ENCODE measurements around the gene CPAMD8.

The CPAMD8 gene

GRCh38 chr19:16896146-16897028 is 130.2 kb downstream of the CPAMD8 start:
- ATAC-seq (peak; percentile 8), DNase-seq (no peak)
- H3K4me3 Mint-ChIP-seq: peak overlapping the region; percentile 36
- no peaks in the 10 kb centered on the region for H3K36me3 Mint-ChIP-seq (ENCODE audit: low read depth)
- no peak overlapping the region for H3K27ac Mint-ChIP-seq
- H3K4me1 Mint-ChIP-seq: peaks cover 20% of the 10 kb centered on the region
- no peaks in the 10 kb centered on the region for H3K9me3 Mint-ChIP-seq
- peaks cover 17% of the 10 kb centered on the region for H3K27me3 Mint-ChIP-seq

- no peaks in the 10 kb centered on the region for H3K36me3 Mint-ChIP-seq (ENCODE audit: low read depth)
- no peaks in the 10 kb centered on the region for H3K9me3 Mint-ChIP-seq
- peaks cover 20% of the 10 kb centered on the region for H3K4me1 Mint-ChIP-seq
- H3K27me3 Mint-ChIP-seq: peaks cover 17% of the 10 kb centered on the region
- ATAC-seq (no peak), DNase-seq (no peak)
- no peak overlapping the region for H3K4me3 Mint-ChIP-seq
- H3K27ac Mint-ChIP-seq: no peak overlapping the region
Observed at GRCh38 chr19:16895467-16896145, 131.0 kb downstream of the CPAMD8 start.

- Mint-ChIP-seq H3K36me3 (ENCODE audit: low read depth) (no peaks in the 10 kb centered on the region), H3K9me3 (no peaks in the 10 kb centered on the region), H3K4me1 (peaks cover 19% of the 10 kb centered on the region), H3K27me3 (peaks cover 17% of the 10 kb centered on the region), H3K4me3 (no peak overlapping the region), H3K27ac (no peak overlapping the region)
- ATAC-seq: no peak
- DNase-seq: no peak
Observed at GRCh38 chr19:16894080-16894479, 132.5 kb downstream of the CPAMD8 start.

GRCh38 chr19:16893686-16893989 is 133.0 kb downstream of the CPAMD8 start:
- H3K27me3 Mint-ChIP-seq: peaks cover 14% of the 10 kb centered on the region
- no peak overlapping the region for H3K4me3 Mint-ChIP-seq
- H3K27ac Mint-ChIP-seq: no peak overlapping the region
- ATAC-seq (no peak), DNase-seq (no peak)
- peaks cover 21% of the 10 kb centered on the region for H3K4me1 Mint-ChIP-seq
- H3K9me3 Mint-ChIP-seq: no peaks in the 10 kb centered on the region
- H3K36me3 Mint-ChIP-seq (ENCODE audit: low read depth): no peaks in the 10 kb centered on the region

- H3K4me1 Mint-ChIP-seq: peaks cover 19% of the 10 kb centered on the region
- DNase-seq: no peak
- no peaks in the 10 kb centered on the region for H3K36me3 Mint-ChIP-seq (ENCODE audit: low read depth)
- no peaks in the 10 kb centered on the region for H3K9me3 Mint-ChIP-seq
- ATAC-seq: no peak
- peaks cover 12% of the 10 kb centered on the region for H3K27me3 Mint-ChIP-seq
- no peak overlapping the region for H3K4me3 Mint-ChIP-seq
- H3K27ac Mint-ChIP-seq: no peak overlapping the region
Observed at GRCh38 chr19:16892868-16893685, 133.5 kb downstream of the CPAMD8 start.

GRCh38 chr19:16892436-16892835 is 134.2 kb downstream of the CPAMD8 start:
- Mint-ChIP-seq H3K27ac (no peak overlapping the region), H3K27me3 (peaks cover 12% of the 10 kb centered on the region), H3K9me3 (no peaks in the 10 kb centered on the region), H3K4me1 (peaks cover 18% of the 10 kb centered on the region), H3K4me3 (no peak overlapping the region), H3K36me3 (ENCODE audit: low read depth) (no peaks in the 10 kb centered on the region)
- no peak for DNase-seq
- ATAC-seq: no peak

GRCh38 chr19:16891696-16892382 is 134.8 kb downstream of the CPAMD8 start:
- Mint-ChIP-seq H3K27ac (no peak overlapping the region), H3K9me3 (no peaks in the 10 kb centered on the region), H3K4me1 (peaks cover 18% of the 10 kb centered on the region), H3K27me3 (peaks cover 12% of the 10 kb centered on the region), H3K4me3 (no peak overlapping the region), H3K36me3 (ENCODE audit: low read depth) (no peaks in the 10 kb centered on the region)
- ATAC-seq: no peak
- DNase-seq: no peak

GRCh38 chr19:16890461-16891184 is 136.0 kb downstream of the CPAMD8 start:
- no peak for ATAC-seq

GRCh38 chr19:16889883-16890460 is 136.6 kb downstream of the CPAMD8 start:
- Mint-ChIP-seq H3K27ac (no peak overlapping the region), H3K27me3 (peaks cover 4% of the 10 kb centered on the region), H3K36me3 (ENCODE audit: low read depth) (no peaks in the 10 kb centered on the region), H3K9me3 (no peaks in the 10 kb centered on the region), H3K4me3 (no peak overlapping the region), H3K4me1 (peaks cover 18% of the 10 kb centered on the region)
- no peak for DNase-seq
- no peak for ATAC-seq

More at GRCh38 chr19:16890461-16891184, 136.0 kb downstream of the CPAMD8 start:
- no peak overlapping the region for H3K27ac Mint-ChIP-seq
- DNase-seq: no peak
- no peak overlapping the region for H3K4me3 Mint-ChIP-seq
- H3K36me3 Mint-ChIP-seq (ENCODE audit: low read depth): no peaks in the 10 kb centered on the region
- peaks cover 18% of the 10 kb centered on the region for H3K4me1 Mint-ChIP-seq
- peaks cover 10% of the 10 kb centered on the region for H3K27me3 Mint-ChIP-seq
- no peaks in the 10 kb centered on the region for H3K9me3 Mint-ChIP-seq

- no peak for DNase-seq
- Mint-ChIP-seq H3K4me1 (peaks cover 18% of the 10 kb centered on the region), H3K4me3 (no peak overlapping the region), H3K27me3 (peaks cover 4% of the 10 kb centered on the region), H3K36me3 (ENCODE audit: low read depth) (no peaks in the 10 kb centered on the region), H3K9me3 (no peaks in the 10 kb centered on the region), H3K27ac (no peak overlapping the region)
- no peak for ATAC-seq
Observed at GRCh38 chr19:16889366-16889882, 137.2 kb downstream of the CPAMD8 start.

- H3K4me3 Mint-ChIP-seq: no peak within 1 kb of the TSS
- H3K36me3 Mint-ChIP-seq (ENCODE audit: low read depth): no peaks in the 10 kb centered on the region
- H3K9me3 Mint-ChIP-seq: no peaks in the 10 kb centered on the region
- H3K4me1 Mint-ChIP-seq: peaks cover 14% of the 10 kb centered on the region
- H3K27me3 Mint-ChIP-seq: peaks cover 4% of the 10 kb centered on the region
- DNase-seq (no peak), ATAC-seq (no peak)
- no peak within 1 kb of the TSS for H3K27ac Mint-ChIP-seq
Observed at GRCh38 chr19:16888629-16889365, 137.8 kb downstream of the CPAMD8 start, which contains the start of gene F2RL3. TSS of gene F2RL3 (plus strand) at chr19:16888999. CDS start at chr19:16889190, 191 bp downstream.

- peaks cover 8% of the 10 kb centered on the region for H3K4me1 Mint-ChIP-seq
- H3K27ac Mint-ChIP-seq: no peak overlapping the region
- H3K4me3 Mint-ChIP-seq: no peak overlapping the region
- ATAC-seq (no peak), DNase-seq (no peak)
- H3K9me3 Mint-ChIP-seq: peaks cover 7% of the 10 kb centered on the region
- H3K36me3 Mint-ChIP-seq (ENCODE audit: low read depth): peaks cover 4% of the 10 kb centered on the region
- H3K27me3 Mint-ChIP-seq: peaks cover 4% of the 10 kb centered on the region
Observed at GRCh38 chr19:16887353-16888265, 139.0 kb downstream of the CPAMD8 start.

Measured in activated naive CD8-positive, alpha-beta T cell treated with anti-CD3 and anti-CD28 coated beads, Interleukin-2, amount 50 U/mL, for 24 hours (primary cell).